Liver (tissue), 9 donors: ENCODE measurements around the gene BTBD7. TPM values are rescaled to one million over a fixed set of nuclear protein-coding genes. Genes with fewer than 3 reads are reported as not detected.

ENCODE experiments used
- DNase-seq: peaks from one replicate; pipeline ENCODE4 v3.0.0-alpha.2; 2017; ENCODE audit warnings: low spot score
- H3K27ac ChIP-seq, 2 donors: one replicate each; pipeline ENCODE4 v1.7.0; 2013; ENCODE audit warnings: inconsistent platforms in 2 of 2, low read length in 2 of 2, control low read depth in 1 of 2, low read depth in 1 of 2, mild to moderate bottlenecking in 1 of 2
- H3K27me3 ChIP-seq, 4 donors: one replicate each; pipeline versions ENCODE4 v1.6.1 to v1.7.0; 2013; ENCODE audit warnings: low read length in 3 of 4, inconsistent platforms in 1 of 4, mild to moderate bottlenecking in 1 of 4, moderate library complexity in 1 of 4; ENCODE audit not compliant: control insufficient read depth in 4 of 4, insufficient read depth in 4 of 4
- H3K36me3 ChIP-seq, 4 donors: one replicate each; pipeline versions ENCODE4 v1.6.1 to v1.7.0; 2013; ENCODE audit warnings: low read length in 3 of 4, mild to moderate bottlenecking in 3 of 4, low read depth in 1 of 4, moderate library complexity in 1 of 4; ENCODE audit not compliant: control insufficient read depth in 4 of 4, insufficient read depth in 3 of 4
- H3K4me1 ChIP-seq, 4 donors: one replicate each; pipeline versions ENCODE4 v1.6.1 to v1.7.0; 2013; ENCODE audit warnings: low read length in 3 of 4, mild to moderate bottlenecking in 3 of 4, moderate library complexity in 1 of 4; ENCODE audit not compliant: control insufficient read depth in 4 of 4, insufficient read depth in 4 of 4
- H3K4me3 ChIP-seq, 3 donors: one replicate each; pipeline versions ENCODE4 v1.6.1 to v1.7.0; 2013; ENCODE audit warnings: low read length in 3 of 3, control low read depth in 1 of 3, low read depth in 1 of 3, mild to moderate bottlenecking in 1 of 3
- H3K9ac ChIP-seq, 2 donors: one replicate each; pipeline ENCODE4 v1.7.0; 2013; ENCODE audit warnings: low read length in 2 of 2, mild to moderate bottlenecking in 2 of 2, moderate library complexity in 2 of 2, control low read depth in 1 of 2, low read depth in 1 of 2
- H3K9me3 ChIP-seq, 4 donors: one replicate each; pipeline versions ENCODE4 v1.6.1 to v1.7.0; 2013; ENCODE audit warnings: low read length in 3 of 4; ENCODE audit not compliant: control insufficient read depth in 4 of 4
- ATF3 ChIP-seq: IDR thresholded peaks from 2 replicates; pipeline ENCODE4 v1.6.1; 2016; ENCODE audit warnings: antibody characterized with exemption
- CTCF ChIP-seq: fragments of 150-350 bp; IDR thresholded peaks from 2 replicates; pipeline ENCODE4 v1.5.1; 2017; ENCODE audit warnings: improper control_type of control experiment, low read depth, low read length; ENCODE audit not compliant: missing input control
- FOXA2 ChIP-seq: IDR thresholded peaks from 2 replicates; pipeline ENCODE4 v1.6.1; 2016; ENCODE audit warnings: antibody characterized with exemption
- HNF4A ChIP-seq, 2 donors: conservative IDR thresholded peaks; 2 replicates each; pipeline ENCODE4 v1.6.1; 2016; ENCODE audit warnings: antibody characterized with exemption in 2 of 2, mild to moderate bottlenecking in 2 of 2
- HNF4G ChIP-seq: IDR thresholded peaks from 2 replicates; pipeline ENCODE4 v1.6.1; 2016; ENCODE audit warnings: antibody characterized with exemption
- JUND ChIP-seq, 2 donors: IDR thresholded peaks; 2 replicates each; pipeline ENCODE4 v1.6.1; 2016; ENCODE audit warnings: antibody characterized with exemption in 2 of 2
- NR2F2 ChIP-seq: IDR thresholded peaks from 2 replicates; pipeline ENCODE4 v1.6.1; 2016; ENCODE audit warnings: antibody characterized with exemption
- RAD21 ChIP-seq, 2 donors: IDR thresholded peaks; 2 replicates each; pipeline ENCODE4 v1.6.1; 2016; ENCODE audit warnings: antibody characterized with exemption in 2 of 2, mild to moderate bottlenecking in 2 of 2
- REST ChIP-seq: IDR thresholded peaks from 2 replicates; pipeline ENCODE4 v1.6.1; 2016; ENCODE audit warnings: antibody characterized with exemption, mild to moderate bottlenecking
- RXRA ChIP-seq, 2 donors: IDR thresholded peaks; 2 replicates each; pipeline ENCODE4 v1.6.1; 2017 to 2018; ENCODE audit warnings: antibody characterized with exemption in 2 of 2, mild to moderate bottlenecking in 1 of 2
- SP1 ChIP-seq: IDR thresholded peaks from 2 replicates; pipeline ENCODE4 v1.6.1; 2018; ENCODE audit warnings: antibody characterized with exemption, mild to moderate bottlenecking
- YY1 ChIP-seq: IDR thresholded peaks from 2 replicates; pipeline ENCODE4 v1.6.1; 2016; ENCODE audit warnings: antibody characterized with exemption, mild to moderate bottlenecking
- ZBTB33 ChIP-seq: IDR thresholded peaks from 2 replicates; pipeline ENCODE4 v1.6.1; 2016; ENCODE audit warnings: antibody characterized with exemption
- WGBS: extraction: QIAGEN DNeasy Blood & Tissue Kit; methylation state at CpG from one replicate; pipeline ENCODE4 v1.1.7; 2013; 5-methylcytosine and 5-hydroxymethylcytosine counted together
- polyA plus RNA-seq, 2 donors: library from polyadenylated mRNA; stranded (reverse) in 1 of 2; unstranded in 1 of 2; fragments of 200-250 nt in 1 of 2; fragments of >200 nt in 1 of 2; fragmentation: Nextera tagmentation in 1 of 2; extraction: Ambion mirVana in 1 of 2; gene quantifications; one replicate each; pipeline versions ENCODE4 v1.2.1 to v1.2.3, GENCODE V29; 2013 to 2015
- total RNA-seq, 2 donors: library from RNA; depleted of rRNA; stranded (reverse); fragments of >200 nt; gene quantifications; one replicate each; pipeline ENCODE4 v1.2.3, GENCODE V29; 2014
- donor health status: healthy.
- donor health status: healthy.
- donor health status: healthy.
- donor health status: healthy.
- donor health status: healthy.

Gene BTBD7
- total and polyA plus RNA-seq, 4 donors: 4.4 to 17.7 (median 10.2) TPM

- Histone ChIP-seq H3K4me3 (no peak overlapping the region), H3K27me3 (no peaks in the 10 kb centered on the region), H3K9ac (no peak overlapping the region), H3K4me1 (no peaks in the 10 kb centered on the region), H3K27ac (no peak overlapping the region), H3K9me3 (no peaks in the 10 kb centered on the region), H3K36me3 (peaks cover 9 to 56% (median 34%) of the 10 kb centered on the region in 4 donors)
- TF ChIP-seq FOXA2: no peak
- TF ChIP-seq JUND (IDR thresholded peaks at IDR 0.05): no peak
- TF ChIP-seq CTCF: no peak
- TF ChIP-seq RAD21 (IDR thresholded peaks at IDR 0.05): no peak
- no peak for TF ChIP-seq YY1
- no peak for TF ChIP-seq NR2F2
- TF ChIP-seq SP1: no peak
- TF ChIP-seq HNF4A (conservative IDR thresholded peaks at IDR 0.05): no peak
- TF ChIP-seq REST: no peak
- no peak for TF ChIP-seq ZBTB33
- no peak for TF ChIP-seq ATF3
- 98% methylated on average over 27 of the region's 27 CpGs for WGBS
- no peak for DNase-seq
Measured at GRCh38 chr14:93223565-93223964, 109.3 kb downstream of the BTBD7 start.

- no peak for TF ChIP-seq ATF3
- no peak for TF ChIP-seq RXRA (IDR thresholded peaks at IDR 0.05)
- TF ChIP-seq FOXA2: no peak
- no peak for TF ChIP-seq HNF4G
- Histone ChIP-seq H3K27ac (no peak overlapping the region), H3K4me1 (no peaks in the 10 kb centered on the region), H3K9ac (no peak overlapping the region), H3K4me3 (no peak overlapping the region), H3K36me3 (peaks cover 14 to 52% (median 27%) of the 10 kb centered on the region in 4 donors), H3K9me3 (no peaks in the 10 kb centered on the region), H3K27me3 (no peaks in the 10 kb centered on the region)
- DNase-seq: no peak
Measured at GRCh38 chr14:93220509-93220908, 112.3 kb downstream of the BTBD7 start.
